Measurements from ENCODE around the gene CSTF3.

The CSTF3 gene

DNA sequence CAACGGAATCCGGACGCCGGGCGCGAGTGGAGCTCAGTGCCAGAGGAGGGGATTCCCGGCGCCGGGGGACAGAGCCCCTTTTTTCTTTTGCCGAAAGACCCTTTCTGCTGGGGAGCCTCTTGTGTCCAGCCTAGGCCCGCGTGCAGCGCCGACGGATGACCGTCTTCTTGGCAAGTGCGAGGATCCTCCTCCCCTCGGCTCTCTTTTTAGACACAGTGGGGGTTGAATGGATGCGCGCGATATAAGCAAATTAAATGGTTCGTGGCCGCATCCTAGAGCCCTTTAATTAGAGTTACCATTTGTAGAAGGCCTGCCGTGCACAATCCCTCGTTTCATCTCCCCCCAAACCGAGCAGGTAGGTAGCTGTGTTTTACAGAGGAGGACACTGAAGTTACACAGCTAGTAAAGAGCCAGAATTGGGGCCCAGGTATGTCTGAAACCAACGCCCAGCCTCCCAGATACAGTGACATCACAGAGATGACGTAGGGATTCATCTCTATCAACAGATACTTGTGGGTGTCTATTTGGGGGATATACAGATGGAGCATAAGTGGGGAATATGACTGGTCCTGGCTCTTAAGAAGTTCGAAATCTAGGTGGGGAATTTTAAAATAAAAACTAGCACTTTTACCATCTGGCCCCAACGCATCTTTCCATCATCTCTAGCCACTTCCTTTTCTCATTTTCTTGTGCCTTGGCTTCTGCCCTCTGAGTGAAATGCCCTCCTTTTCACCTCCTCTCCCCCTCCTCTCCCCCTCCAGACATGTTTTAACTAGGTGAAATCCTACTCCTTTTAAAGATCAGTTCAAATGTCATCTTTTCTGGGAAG lies 121.0 kb downstream of the CSTF3 start:
- no peak for DNase-seq

DNA sequence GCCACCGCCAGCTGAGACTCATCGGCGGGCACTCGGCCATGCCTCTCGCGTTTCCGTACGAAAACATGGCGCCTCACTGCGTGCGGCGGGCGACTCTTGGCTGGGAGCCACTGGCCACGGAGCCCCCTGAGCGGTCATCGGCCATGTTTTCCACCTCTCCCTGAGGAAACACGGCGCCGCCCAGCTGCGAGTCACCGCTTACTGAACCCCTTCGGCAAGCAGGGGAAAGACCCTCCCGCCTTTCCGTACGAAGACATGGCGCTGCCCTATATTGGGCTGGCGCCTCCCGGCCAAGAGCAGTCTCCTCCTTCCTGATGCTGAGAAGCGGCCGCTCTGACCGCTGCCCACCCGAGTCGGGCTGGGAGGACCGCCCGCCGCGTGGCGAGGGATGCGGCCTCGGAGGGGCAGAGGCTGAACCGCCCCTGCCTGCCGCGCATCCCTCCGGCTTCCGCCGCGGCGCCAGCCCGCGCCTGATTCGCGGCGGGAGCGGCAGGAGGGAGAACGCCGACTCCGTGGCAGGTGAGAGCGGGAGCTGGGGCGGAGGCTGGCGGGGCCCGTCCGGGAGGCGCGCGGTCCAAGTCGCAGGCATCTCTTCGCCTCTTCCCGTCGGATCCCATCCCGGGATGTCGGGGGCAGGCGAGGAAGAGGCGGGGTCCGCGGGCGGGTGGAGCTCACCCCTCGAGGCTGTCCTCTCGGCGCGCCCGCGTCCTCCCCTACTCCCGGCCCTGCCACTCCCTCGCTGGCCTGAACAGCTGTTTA lies 121.8 kb downstream of the CSTF3 start, which contains the start of gene TCP11L1:
TSS of gene TCP11L1 (plus strand) at position 299 of the 759 bp plus-strand sequence. CDS start 4,202 bp downstream, outside the sequence.
- peak; percentile 77 to 81 for DNase-seq

DNA sequence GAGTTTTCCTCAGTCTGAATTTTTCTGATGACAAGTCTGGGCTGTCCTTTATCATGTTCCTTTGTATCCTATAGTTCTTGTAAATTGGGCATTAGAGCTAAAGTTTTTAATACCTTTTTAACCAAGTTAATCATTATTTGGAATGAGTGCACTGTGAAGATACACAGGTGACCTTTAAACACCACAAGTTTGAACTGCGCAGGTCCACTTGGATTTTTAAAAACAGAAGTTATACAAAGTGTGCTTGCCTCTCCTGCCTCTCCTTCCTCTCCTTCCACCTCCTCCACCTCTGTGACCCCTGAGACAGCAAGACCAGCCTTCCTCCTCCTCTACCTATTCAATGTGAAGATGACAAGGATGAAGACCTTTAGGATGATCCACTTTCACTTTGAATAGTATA lies 126.3 kb downstream of the CSTF3 start:
- DNase-seq: no peak
